GM18867 (cell line): ENCODE data around the gene DCAF12.

Experiments
- ATAC-seq: cut with Tn5 transposase; IDR thresholded peaks from one replicate; pipeline ENCODE4 v1.9.1; 2021; ENCODE audit warnings: mild to moderate bottlenecking, moderate library complexity; ENCODE audit not compliant: unreplicated experiment

DCAF12 gene

DNA sequence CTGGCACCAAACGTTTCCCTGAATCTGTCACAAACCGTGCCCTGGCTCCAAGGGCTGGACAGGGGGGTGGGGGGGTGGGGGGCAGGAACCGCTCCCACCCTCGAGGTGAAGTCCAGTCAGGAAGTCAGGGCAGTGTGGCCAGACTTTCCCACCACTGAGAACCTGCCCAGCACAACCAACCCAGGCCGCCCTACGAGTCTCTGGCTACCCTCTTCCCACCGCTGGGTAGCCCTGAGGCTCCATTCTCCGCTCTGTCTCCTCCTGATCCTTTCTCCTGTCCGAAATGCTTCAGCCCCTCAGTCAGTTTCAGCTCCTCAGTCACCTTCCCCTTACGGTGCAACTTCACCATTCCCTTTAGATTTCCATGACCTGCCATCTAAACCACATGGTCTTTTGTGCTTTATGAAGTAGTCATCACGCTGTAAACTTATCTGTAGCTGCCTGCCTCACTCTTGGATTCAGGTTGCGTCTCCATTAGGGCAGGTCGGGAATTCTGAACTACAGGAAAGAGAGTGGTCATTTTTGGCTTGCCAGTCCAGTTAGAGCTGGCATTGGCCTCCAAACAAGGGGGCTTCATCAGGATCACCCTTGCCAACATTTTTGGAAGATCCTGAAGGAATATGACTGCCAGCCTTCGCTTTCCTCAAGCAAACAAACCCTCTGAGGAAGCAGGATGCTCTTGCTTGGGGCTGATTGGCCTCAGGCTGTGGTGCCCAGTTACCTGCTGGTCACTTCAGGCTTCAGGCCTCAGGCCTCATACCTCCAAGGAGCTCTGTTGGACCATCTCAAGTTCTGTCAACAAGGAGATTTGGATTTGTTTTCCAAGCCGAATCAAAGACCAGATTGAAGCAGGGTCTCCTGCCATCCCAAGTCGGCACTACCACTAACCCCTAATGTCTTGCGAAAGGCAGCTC, 794 bp upstream of the DCAF12 start:
- peak; percentile 3 for ATAC-seq

DNA sequence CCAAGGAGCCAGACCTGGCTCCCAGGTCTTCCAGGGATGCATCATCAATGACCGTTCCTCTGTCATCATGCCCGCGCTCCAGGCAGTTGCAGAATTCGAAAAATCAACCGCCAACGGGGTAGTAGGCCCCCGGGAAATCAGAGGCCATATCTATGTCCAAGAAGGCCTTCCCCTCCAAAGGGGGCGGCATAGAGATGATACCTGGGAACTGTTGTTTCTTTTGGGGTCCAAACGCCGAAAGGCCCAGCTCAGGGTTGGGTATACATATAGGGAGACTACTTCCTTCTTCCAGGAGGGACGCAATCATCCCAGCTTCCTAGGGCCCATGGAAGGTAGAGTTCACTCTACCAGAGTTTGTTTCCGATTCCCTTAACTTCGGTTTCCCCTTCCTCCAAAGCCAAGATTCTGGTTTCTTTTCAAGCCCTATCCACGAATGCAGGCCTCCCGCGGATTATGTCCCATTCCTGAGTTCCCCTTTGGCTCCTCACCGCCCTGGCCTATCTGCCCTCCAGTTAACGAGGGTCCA, 754 bp downstream of the DCAF12 start:
- ATAC-seq: no peak

DNA sequence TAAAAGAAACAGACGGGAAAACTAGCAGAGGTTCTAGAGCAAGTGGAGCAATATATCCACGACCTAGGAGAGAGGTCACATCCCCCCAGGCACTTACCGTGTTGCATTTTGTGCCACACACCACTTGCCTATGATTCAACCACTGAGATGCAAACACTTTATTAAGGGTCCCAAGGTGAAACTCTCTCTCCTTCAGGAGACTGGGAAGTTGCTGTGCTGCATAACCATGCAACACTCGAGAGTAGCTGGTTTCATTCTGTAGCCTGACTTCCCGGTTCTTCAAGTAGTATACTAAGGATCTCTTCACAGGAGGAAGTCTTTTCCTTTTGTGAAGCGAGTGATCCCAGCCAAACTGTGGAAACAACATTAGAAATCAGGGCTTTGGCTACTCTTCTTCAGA, 1.6 kb downstream of the DCAF12 start:
- ATAC-seq: no peak

- no peak for ATAC-seq
Measured at GRCh38 chr9:34124099-34124498, 2.4 kb downstream of the DCAF12 start.

- ATAC-seq: peak; percentile 42
Measured at GRCh38 chr9:34123682-34124081, 2.8 kb downstream of the DCAF12 start.

DNA sequence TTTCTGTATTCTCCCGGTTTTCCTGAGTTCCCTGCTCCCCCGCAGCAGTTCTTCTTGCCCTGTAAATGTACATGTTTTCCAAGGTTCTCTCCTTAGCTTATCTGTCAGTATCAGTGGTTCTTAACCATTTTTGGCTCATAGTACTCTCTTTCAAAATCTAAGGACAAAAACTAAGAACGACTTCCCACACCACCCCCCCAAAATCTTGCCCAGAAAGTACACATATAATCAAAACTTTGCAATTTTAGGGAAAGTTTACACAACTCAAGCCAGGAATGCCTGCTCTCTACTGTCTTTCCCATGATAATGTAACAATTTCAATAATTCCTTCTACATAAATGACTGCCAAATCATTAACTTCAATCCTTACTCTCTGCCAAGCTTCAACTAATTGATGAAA, 4.5 kb downstream of the DCAF12 start:
- no peak for ATAC-seq

GRCh38 chr9:34119713-34120112, 6.8 kb downstream of the DCAF12 start:
- no peak for ATAC-seq

- ATAC-seq: no peak
Measured at GRCh38 chr9:34114436-34114835, 12.1 kb downstream of the DCAF12 start.

DNA sequence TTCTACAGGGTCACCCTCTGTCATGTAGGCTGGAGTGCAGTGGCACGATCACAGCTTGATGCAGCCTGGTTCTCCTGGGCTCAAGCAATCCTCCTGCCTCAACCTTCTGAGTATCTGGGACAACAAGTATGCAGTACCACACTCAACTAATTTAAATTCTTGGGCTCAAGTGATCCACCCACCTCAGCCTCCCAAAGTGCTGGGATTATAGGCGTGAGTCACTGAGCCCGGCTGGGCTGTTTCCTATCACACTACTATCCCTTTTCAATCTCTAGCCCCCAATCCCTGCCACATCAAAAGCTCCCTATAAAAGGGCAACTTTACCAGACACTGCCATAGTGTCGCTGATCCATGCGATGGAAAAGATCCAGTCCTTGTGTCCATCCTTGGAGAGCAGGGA, 20.4 kb downstream of the DCAF12 start:
- no peak for ATAC-seq

DNA sequence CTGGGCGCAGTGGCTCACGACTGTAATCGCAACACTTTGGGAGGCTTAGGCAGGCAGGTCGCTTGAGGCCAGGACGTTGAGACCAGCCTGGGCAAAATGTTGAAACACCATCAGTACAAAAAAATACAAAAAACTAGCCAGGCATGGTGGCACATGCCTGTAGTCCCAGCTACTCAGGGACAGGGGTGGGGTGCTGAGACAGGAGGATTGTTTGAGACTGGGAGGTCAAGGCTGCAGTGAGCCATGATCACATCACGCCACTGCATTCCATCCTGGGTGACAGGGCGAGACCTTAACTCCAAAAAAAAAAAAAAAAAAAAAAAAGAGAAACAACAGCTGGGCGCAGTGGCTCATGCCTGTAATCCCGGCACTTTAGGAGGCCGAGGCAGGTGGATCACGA, 23.7 kb downstream of the DCAF12 start:
- no peak for ATAC-seq

- ATAC-seq: peak; percentile 26
Measured at GRCh38 chr9:34098307-34098706, 28.2 kb downstream of the DCAF12 start.

GRCh38 chr9:34097865-34098264, 28.6 kb downstream of the DCAF12 start:
- ATAC-seq: peak; percentile 62

- ATAC-seq: no peak
Measured at GRCh38 chr9:34096751-34097150, 29.7 kb downstream of the DCAF12 start.

DNA sequence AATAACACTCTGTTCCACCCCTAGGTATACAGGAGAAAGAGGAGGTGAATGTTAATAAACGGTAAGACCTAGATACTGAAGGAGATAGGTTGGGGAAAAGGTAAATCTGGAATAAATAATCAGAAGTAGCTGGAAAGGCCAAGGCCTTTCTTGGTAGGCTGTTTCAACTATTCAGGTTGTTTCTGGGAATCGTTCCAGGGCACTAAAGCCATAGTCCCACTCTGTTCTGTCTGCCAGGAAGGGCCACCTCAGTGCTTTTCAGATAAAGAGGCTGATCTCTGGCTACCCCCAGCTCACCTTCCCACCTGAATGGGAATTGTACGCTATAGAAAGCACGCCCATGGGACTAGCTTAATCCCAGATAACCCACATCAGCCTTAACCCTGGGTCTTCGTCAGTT, 32.9 kb downstream of the DCAF12 start:
- no peak for ATAC-seq

- no peak for ATAC-seq
Measured at GRCh38 chr9:34089311-34089710, 37.2 kb downstream of the DCAF12 start.

GRCh38 chr9:34087370-34087769, 39.1 kb downstream of the DCAF12 start:
- ATAC-seq: no peak

DNA sequence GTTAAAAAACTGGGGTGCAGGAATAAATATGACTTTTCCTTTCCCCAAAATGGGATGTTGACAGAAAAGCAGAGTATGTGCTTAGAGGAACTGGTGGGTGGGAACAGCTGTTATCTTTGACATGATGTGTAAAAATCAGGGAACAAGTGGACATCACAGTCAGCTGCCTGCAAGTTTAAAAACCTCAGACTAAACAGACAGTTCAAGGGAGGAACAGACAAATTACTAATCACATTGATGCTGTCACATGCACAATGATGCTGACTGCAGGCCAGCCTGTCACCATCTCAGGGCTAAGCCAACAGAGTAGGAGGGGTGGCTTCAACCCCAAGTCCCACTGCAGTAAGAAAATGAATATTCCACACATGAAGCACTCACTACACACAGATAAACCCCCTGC, 39.6 kb downstream of the DCAF12 start:
- no peak for ATAC-seq

- no peak for ATAC-seq
Measured at GRCh38 chr9:34085581-34086500, 40.7 kb downstream of the DCAF12 start.

DNA sequence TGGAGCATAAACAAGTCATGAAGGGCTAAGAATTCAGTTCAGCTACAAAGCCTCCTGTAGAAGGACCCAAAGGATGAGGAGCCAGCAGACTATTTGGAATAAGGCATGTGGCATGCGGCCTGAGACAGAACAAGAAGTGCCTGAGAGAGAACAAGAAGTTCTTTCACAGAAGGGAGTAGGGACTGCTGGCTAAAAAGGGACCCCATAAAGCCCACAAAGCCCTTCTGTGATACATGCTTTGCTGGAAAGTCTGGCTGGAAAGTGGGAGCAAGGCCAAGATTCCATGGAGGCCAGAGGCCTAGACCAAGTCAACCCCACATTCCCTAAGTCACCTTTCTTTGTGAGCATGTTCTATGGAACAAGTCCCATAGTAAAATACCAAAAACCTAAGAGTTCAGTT, 41.9 kb downstream of the DCAF12 start:
- no peak for ATAC-seq

- ATAC-seq: no peak
Measured at GRCh38 chr9:34079181-34079580, 47.3 kb downstream of the DCAF12 start.

DNA sequence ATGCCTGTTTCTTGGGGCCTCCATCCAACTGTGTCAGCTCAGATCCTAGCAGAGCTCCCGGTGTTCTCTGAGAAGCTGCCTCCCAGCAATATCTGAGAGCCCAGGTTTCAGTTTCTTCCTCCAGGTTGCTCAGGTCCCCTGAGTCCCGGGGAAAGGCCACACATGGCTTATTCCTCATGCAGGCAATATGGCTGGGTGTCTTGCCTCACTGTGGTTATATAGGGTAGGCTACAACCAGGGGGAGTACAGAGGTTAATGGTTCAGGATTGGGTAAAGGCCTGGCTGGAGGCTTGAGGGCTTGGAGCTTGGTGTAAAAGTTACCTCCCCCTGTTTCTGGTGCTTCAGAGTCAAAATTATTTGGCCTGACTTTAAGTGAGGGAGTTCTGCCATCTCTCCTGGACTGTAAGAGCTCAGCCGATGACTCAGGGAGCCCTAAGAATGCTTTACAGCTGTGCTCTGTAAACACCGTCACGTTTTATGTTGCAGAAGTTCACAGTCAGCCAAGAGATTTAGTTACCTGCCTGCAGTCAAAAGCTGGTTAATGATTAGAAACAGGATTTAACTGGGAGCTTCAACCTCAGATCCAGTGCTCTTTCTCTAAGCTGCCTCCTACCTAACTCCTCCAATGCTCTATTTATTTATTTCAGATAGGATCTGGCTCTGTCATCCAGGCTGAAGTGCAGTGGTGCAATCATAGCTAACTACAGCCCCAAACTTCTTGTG, 53.5 kb downstream of the DCAF12 start:
- ATAC-seq: no peak
